Daoy (cell line): ENCODE measurements around the gene EMILIN2. TPM values are rescaled to one million over a fixed set of nuclear protein-coding genes. Genes with fewer than 3 reads are reported as not detected.
A peak's percentile ranks its signal among the peaks of the same experiment; 100 is the strongest.

Experiments
- DNase-seq: peaks from one replicate; pipeline ENCODE4 v3.0.0-alpha.2; 2015; ENCODE audit warnings: low read depth
- total RNA-seq: library from RNA; depleted of rRNA; stranded (reverse); fragments of >200 nt; shearing (Covaris generic); gene quantifications from 2 replicates; pipeline ENCODE4 v1.2.3, GENCODE V29; 2014

The EMILIN2 gene
- total RNA-seq, 1 experiment from 2014 or later, result 0.40 TPM

DNA sequence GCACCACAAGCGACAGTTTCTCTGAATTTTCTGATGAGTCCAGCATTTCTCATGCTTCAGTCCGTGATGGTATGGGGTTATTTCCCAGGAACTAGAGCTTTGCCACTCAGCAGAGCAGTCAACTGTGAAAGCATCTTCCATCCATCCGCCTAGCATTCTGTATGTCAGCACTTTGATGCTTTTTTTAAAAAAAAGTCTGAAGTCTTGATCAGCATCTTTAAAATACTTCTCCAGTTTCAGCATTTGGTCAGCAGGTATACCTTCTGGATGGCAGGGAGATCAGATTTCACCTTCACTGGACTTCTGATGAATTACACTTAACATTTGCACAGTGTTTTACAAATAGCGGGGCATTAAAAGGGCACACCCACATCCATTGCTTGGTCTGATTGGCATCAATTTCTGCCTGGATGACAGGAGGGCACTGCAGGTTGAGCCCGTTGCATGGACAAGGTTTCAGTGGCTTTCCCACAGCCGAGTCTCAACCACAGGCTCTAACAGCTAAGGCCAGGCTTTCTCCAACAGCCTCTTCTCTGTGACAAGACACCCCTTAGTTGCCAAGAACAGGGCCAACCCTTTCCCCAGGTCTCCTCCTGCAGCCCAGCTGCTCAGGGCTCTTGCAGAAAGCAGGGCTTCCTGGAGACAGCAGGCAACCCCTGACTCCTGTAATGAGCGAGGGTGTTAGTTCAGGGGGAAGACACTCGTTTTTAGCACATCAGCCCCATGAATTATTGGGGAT lies 54.0 kb downstream of the EMILIN2 start:
- DNase-seq, result no peak

DNA sequence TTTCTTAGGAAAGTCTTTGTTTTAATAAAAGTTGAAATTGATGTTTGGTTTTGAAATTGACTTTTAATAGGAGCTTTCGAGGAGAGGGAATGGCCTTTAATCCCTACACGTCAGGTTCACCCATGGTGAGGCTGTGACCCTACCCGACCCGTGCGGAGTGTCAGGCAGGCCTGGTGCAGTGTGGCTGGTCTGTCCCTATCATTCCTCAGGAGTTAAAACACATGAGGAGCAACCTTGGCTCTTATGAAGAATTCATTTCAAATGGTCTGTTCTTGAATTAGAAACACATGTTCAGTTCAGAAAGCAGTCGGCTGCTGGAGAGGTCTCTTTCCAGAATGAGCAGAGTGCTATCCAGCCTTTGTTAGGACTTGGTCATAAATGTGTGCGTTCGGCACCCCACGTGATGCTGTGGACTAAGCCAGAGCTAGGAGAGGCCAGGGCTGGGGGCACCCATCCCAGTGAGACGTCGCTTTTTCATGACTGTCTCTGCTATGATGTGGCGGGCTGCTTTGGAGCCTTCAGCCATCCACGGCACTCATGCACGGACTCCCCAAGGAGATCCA lies 54.7 kb downstream of the EMILIN2 start:
- DNase-seq, result no peak

GRCh38 chr18:2902327-2902726 lies 55.5 kb downstream of the EMILIN2 start:
- DNase-seq, result no peak

DNA sequence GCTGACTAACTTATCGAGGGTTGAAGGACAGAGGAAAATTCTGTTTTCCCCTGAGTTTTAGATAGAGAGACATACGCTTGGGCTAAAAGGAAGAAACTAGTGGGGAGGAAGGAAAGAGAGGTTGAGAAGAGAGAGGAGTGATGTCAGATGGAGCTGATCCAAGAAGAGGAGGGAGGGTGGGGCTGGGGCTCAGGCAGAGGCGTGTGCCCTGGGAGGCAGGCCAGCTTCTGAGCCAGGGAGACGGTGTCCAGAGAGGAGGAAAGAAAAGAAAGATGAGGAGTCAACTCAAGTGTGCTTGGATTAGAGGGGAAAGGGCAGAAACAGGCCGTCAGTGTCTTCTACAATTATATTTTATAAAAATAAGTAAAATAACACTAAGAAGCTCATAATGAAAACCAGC lies 56.2 kb downstream of the EMILIN2 start:
- peak; percentile 42 for DNase-seq

DNA sequence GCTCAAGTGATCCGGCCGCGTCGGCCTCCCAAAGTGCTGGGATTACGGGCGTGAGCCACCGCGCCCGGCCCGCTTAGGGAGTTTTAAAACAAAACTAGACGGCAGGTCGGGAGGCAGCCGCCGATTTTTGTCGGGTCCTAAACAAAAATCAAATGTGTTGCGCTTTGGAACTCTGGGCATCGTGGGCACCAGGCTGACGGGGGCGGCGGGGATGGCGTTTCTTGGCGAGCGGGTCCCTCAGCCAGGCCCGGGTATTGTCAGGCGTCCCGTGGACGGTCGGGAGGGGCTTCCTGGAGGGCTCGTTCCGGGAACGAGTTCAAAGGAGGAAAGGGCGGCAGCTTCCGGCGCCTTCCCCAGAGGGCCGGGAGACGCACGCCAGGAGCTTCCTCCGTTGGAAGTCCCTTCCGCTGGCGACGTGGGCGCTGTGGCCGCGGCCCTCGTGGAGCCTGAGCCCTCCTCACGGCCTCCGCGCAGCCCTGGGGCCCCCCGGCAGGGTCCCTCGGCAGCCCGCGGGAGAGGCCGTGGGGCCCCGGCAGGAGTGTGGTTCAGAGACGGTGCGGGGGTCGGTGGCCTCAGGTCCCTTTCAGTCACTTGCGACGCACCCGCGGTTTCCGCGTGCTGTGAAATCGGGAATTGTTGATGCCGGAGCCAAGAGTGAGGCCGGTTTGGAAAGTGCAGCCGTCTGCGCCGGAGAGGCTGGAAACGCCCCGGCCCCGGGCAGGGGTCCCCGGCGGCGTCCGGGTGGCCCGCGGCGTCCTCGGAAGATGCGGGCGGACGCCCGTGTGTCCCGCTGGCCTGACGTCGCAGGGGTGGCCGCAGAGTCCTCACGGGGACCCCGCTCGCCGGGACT lies 59.3 kb downstream of the EMILIN2 start:
- DNase-seq, result no peak

- peak; percentile 18 for DNase-seq
These were observed 60.1 kb downstream of the EMILIN2 start for GRCh38 chr18:2906704-2907549.

- DNase-seq, result no peak
These were observed 60.8 kb downstream of the EMILIN2 start for GRCh38 chr18:2907550-2908135.

GRCh38 chr18:2908166-2908945 lies 61.5 kb downstream of the EMILIN2 start:
- DNase-seq, result no peak

- no peak for DNase-seq
These were observed 62.1 kb downstream of the EMILIN2 start for GRCh38 chr18:2908946-2909335.

DNA sequence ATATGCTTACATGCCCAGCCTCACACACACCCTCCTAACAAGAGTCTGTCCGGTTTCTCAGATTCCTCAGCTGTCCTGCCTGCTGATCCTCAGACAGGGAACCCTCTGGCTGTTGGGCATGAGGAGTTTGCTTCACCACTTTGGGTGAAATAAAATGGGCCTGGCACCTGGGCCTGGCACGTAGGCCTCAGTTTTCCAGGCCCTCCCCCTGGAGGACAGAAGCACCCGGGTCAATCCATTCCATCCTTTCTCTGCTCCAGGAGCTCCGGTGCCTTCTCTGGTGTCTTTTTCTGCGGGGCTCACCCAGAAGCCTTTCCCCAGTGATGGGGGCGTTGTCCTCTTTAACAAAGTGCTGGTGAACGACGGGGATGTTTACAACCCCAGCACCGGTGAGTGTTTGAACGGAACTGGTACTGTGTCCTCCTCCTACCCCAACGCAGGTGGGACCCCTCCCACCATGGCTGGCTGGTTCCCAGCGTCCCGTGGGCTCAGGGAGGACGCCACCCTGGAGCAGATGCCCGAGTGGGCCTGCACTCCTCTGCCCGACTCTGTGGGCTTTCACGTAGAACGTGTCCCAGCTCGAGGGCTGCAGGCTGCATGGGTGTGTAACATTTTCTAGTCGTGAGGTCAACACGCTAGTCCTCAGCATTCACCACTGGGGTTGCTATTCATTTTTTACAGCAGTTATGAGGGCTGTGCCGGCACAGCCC lies 62.8 kb downstream of the EMILIN2 start:
- DNase-seq, result no peak

DNA sequence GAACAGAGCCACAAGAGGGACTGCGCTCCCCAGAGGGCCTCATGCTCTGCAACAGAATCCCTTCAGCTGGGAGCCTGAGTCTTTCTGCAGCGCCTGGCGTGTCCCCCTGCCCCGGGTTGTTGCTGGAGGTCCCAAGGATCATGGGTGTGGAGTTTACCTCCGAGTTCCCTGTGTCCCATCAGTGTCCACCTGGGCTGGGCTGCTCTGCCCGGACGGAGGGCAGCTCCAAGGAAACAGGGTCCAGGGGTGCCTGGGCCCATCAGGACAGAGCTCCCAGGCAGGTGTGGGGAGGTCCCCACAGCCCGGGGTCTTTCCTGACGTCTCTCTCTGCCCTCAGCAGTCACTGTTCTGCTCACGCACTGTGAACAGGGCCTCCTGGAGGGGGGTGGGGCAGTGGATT lies 63.5 kb downstream of the EMILIN2 start:
- DNase-seq, result no peak

- no peak for DNase-seq
These were observed 64.1 kb downstream of the EMILIN2 start for GRCh38 chr18:2910751-2911425.

GRCh38 chr18:2911533-2911932 lies 64.7 kb downstream of the EMILIN2 start:
- no peak for DNase-seq

- no peak for DNase-seq
These were observed 65.8 kb downstream of the EMILIN2 start for GRCh38 chr18:2912357-2913299.

GRCh38 chr18:2913398-2914005 lies 66.7 kb downstream of the EMILIN2 start:
- no peak for DNase-seq

GRCh38 chr18:2914185-2914880 lies 67.5 kb downstream of the EMILIN2 start:
- no peak for DNase-seq

DNA sequence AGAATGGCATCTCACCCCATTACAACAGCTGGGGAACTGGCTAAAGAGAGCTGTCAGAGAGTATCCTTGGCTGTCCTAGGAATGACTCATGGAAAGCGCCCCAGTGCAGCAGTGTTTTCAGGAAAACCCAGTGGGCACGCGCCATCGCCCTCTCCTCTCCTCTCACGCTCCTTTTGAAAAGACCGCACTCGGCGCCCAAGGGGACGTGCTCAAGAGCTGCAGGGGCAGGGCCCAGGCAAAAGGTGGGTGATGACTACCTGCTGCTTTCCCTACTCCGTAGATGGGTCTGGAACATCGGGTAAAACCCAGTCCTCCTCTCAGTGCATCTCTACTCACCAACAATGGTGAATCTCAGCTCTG lies 68.1 kb downstream of the EMILIN2 start:
- no peak for DNase-seq
